Colonic mucosa (tissue), 4 donors: ENCODE results near the gene MAML2. TPM values are rescaled to one million over a fixed set of nuclear protein-coding genes. Genes with fewer than 3 reads are reported as not detected.

ENCODE experiments used
- DNase-seq: peaks from one replicate; pipeline ENCODE4 v3.0.0-alpha.2; 2020
- H3K27ac ChIP-seq: fragments of 200-600 bp; one replicate; pipeline ENCODE4 v1.8.0; 2021
- H3K27me3 ChIP-seq: fragments of 200-600 bp; one replicate; pipeline ENCODE4 v1.8.0; 2021
- H3K36me3 ChIP-seq: fragments of 200-600 bp; one replicate; pipeline ENCODE4 v1.8.0; 2021
- H3K4me1 ChIP-seq: fragments of 200-600 bp; one replicate; pipeline ENCODE4 v1.8.0; 2021; ENCODE audit warnings: mild to moderate bottlenecking
- H3K4me3 ChIP-seq: fragments of 200-600 bp; one replicate; pipeline ENCODE4 v1.8.0; 2021
- H3K9ac ChIP-seq, 2 donors: one replicate each; pipeline ENCODE4 v1.7.0; 2013; ENCODE audit warnings: control low read depth in 2 of 2, low read depth in 2 of 2, low read length in 2 of 2
- H3K9me3 ChIP-seq: fragments of 200-600 bp; one replicate; pipeline ENCODE4 v1.8.0; 2021
- CTCF ChIP-seq: fragments of 200-600 bp; IDR thresholded peaks from one replicate; pipeline ENCODE4 v1.8.0; 2022; ENCODE audit warnings: antibody characterized with exemption, mild to moderate bottlenecking
- intact Hi-C: fragments of 100-400 bp; cut with DNase I; formaldehyde crosslinking; loops from one replicate; pipeline ENCODE4 v1.14.1; 2022
- total RNA-seq, 2 donors: library from RNA; stranded (reverse); fragmentation: NEBNext Ultra II Directional in 1 of 2; extraction: Animal tissue kit (Norgen Biotek cat#: 25700) in 1 of 2; gene quantifications; one replicate each; pipeline ENCODE4 v1.2.1, GENCODE V29; 2021
- donor health status: healthy.
- donor health status: DM: no; HTN: no; CAD: no.
- donor health status: DM: no; HTN: no; CAD: no.

Gene MAML2
- total RNA-seq, 2 donors from 2014 or later: 10.4 to 11.0 TPM

- no peaks in the 10 kb centered on the region for H3K9me3 ChIP-seq
- no peaks in the 10 kb centered on the region for H3K36me3 ChIP-seq
- no peak overlapping the region for H3K9ac ChIP-seq
- no peak for TF ChIP-seq CTCF
- H3K27ac ChIP-seq: no peak overlapping the region
- no peaks in the 10 kb centered on the region for H3K4me1 ChIP-seq
- no peaks in the 10 kb centered on the region for H3K27me3 ChIP-seq
- intact Hi-C loops: no loop called here
- DNase-seq: no peak
- H3K4me3 ChIP-seq: no peak overlapping the region
Measured at GRCh38 chr11:96027021-96027420, 316.0 kb downstream of the MAML2 start.

GRCh38 chr11:96026310-96026709 is 316.7 kb downstream of the MAML2 start:
- H3K4me3 ChIP-seq: no peak overlapping the region
- no peak for TF ChIP-seq CTCF
- no peaks in the 10 kb centered on the region for H3K4me1 ChIP-seq
- no peak for DNase-seq
- no peak overlapping the region for H3K9ac ChIP-seq
- no peak overlapping the region for H3K27ac ChIP-seq
- no peaks in the 10 kb centered on the region for H3K9me3 ChIP-seq
- intact Hi-C loops: no loop called here
- no peaks in the 10 kb centered on the region for H3K36me3 ChIP-seq
- H3K27me3 ChIP-seq: no peaks in the 10 kb centered on the region

- DNase-seq: no peak
- H3K9me3 ChIP-seq: no peaks in the 10 kb centered on the region
- no peak overlapping the region for H3K9ac ChIP-seq
- TF ChIP-seq CTCF: no peak
- no peaks in the 10 kb centered on the region for H3K27me3 ChIP-seq
- H3K27ac ChIP-seq: no peak overlapping the region
- no peak overlapping the region for H3K4me3 ChIP-seq
- no peaks in the 10 kb centered on the region for H3K36me3 ChIP-seq
- H3K4me1 ChIP-seq: no peaks in the 10 kb centered on the region
- intact Hi-C loops: no loop called here
Measured at GRCh38 chr11:96024666-96025065, 318.3 kb downstream of the MAML2 start.

GRCh38 chr11:96023275-96023674 is 319.7 kb downstream of the MAML2 start:
- intact Hi-C loops: no loop called here
- no peaks in the 10 kb centered on the region for H3K9me3 ChIP-seq
- no peak overlapping the region for H3K27ac ChIP-seq
- no peaks in the 10 kb centered on the region for H3K36me3 ChIP-seq
- TF ChIP-seq CTCF: no peak
- H3K4me1 ChIP-seq: no peaks in the 10 kb centered on the region
- DNase-seq: no peak
- no peak overlapping the region for H3K4me3 ChIP-seq
- H3K9ac ChIP-seq: no peak overlapping the region
- no peaks in the 10 kb centered on the region for H3K27me3 ChIP-seq

GRCh38 chr11:96021901-96022650 is 320.9 kb downstream of the MAML2 start:
- intact Hi-C loops: no loop called here
- Histone ChIP-seq H3K27me3 (no peaks in the 10 kb centered on the region), H3K9me3 (no peaks in the 10 kb centered on the region), H3K36me3 (no peaks in the 10 kb centered on the region), H3K4me3 (no peak overlapping the region), H3K9ac (no peak overlapping the region), H3K4me1 (no peaks in the 10 kb centered on the region), H3K27ac (no peak overlapping the region)
- TF ChIP-seq CTCF: no peak
- no peak for DNase-seq
